Measurements from ENCODE around the gene PXDN. TPM values are rescaled to one million over a fixed set of nuclear protein-coding genes. Genes with fewer than 3 reads are reported as not detected.

PXDN gene
- total RNA-seq, 1 donor from 2014 or later, result 36.3 TPM

DNA sequence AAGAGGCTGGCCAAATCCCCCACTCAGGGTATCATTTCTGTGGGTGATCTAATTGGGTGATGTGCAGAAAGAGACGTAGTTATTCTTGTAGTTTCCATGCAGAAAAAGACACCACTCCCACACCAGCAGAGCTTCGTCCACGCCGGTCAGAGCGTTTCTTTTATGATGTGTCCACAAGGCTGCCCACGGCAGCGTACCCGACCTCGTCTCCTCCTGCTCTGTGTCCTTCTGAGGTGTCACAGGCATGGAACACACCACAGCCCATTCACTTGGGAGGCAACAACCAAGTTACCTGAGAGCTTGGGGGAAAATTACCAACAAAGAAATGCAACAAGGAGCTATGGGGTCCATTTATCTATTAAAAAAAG is 131.3 kb downstream of the PXDN start:
- Histone ChIP-seq H3K27ac (no peak overlapping the region), H3K9me3 (no peaks in the 10 kb centered on the region), H3K36me3 (no peaks in the 10 kb centered on the region), H3K4me1 (no peaks in the 10 kb centered on the region), H3K4me3 (no peak overlapping the region), H3K27me3 (ENCODE audit: low read depth) (no peaks in the 10 kb centered on the region)
- TF ChIP-seq, protein P1, sequence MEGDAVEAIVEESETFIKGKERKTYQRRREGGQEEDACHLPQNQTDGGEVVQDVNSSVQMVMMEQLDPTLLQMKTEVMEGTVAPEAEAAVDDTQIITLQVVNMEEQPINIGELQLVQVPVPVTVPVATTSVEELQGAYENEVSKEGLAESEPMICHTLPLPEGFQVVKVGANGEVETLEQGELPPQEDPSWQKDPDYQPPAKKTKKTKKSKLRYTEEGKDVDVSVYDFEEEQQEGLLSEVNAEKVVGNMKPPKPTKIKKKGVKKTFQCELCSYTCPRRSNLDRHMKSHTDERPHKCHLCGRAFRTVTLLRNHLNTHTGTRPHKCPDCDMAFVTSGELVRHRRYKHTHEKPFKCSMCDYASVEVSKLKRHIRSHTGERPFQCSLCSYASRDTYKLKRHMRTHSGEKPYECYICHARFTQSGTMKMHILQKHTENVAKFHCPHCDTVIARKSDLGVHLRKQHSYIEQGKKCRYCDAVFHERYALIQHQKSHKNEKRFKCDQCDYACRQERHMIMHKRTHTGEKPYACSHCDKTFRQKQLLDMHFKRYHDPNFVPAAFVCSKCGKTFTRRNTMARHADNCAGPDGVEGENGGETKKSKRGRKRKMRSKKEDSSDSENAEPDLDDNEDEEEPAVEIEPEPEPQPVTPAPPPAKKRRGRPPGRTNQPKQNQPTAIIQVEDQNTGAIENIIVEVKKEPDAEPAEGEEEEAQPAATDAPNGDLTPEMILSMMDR (IDR thresholded peaks at IDR 0.05), result no peak
- no peak for DNase-seq
- intact Hi-C loops (cut with DNase I), result no loop called here
- no peak for ATAC-seq

DNA sequence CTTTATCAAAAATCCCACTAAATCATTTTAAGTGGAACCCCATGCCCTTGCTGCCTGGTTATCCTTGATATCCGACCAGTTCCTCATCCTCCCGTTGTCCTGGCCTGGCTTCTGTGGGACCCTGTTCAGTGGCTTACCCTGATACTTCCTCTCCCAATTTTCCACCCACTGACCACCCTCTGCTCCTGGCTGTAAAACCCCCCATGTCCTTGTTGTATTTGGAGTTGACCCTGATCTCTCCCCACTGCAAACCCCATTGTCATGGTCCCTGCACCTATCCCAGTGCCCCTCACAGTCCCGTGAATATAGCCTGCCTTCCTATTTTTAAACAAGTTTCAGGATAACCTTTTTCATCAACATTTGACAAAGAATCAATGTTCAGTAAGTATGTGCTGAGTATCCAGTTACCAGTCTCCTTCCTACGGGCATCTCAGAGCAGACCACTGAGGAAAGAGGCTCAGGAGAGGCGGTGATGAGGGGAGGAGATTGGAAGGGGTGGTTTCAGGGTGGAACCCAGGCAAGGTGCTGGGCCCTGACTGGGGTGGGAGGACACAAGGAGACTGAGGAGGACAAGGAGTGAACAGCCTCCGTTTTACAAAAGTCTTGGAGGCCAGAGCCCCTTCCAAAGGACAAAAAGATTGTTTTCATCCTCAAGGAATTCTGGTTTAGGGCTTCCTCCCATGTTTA is 131.8 kb downstream of the PXDN start:
- no peaks in the 10 kb centered on the region for H3K4me1 ChIP-seq
- TF ChIP-seq, protein P1 (IDR thresholded peaks at IDR 0.05), result no peak
- no peaks in the 10 kb centered on the region for H3K27me3 ChIP-seq (ENCODE audit: low read depth)
- intact Hi-C loops (cut with DNase I), result no loop called here
- no peak overlapping the region for H3K4me3 ChIP-seq
- no peaks in the 10 kb centered on the region for H3K9me3 ChIP-seq
- ATAC-seq (no peak), DNase-seq (no peak)
- no peaks in the 10 kb centered on the region for H3K36me3 ChIP-seq
- H3K27ac ChIP-seq, result no peak overlapping the region

DNA sequence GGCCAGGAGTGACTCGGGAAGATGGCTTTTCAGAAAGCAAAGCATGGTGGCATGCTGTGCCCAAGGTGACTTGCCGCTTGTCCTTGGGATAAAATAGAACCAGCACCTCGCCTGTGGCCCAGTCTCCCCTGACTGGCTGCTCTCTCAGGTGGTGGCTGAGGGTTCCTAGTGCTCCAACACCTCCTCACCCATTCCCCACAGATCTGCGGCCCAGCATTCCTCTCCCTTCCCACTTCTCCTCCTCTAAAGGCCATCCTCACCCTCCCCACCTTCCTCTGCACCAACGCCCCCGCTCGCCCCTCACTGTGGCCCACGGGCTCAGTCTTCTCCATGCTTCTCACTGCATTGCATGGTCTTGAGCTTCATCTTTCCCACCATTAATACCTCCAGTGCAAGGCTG is 132.4 kb downstream of the PXDN start:
- Histone ChIP-seq H3K4me3 (no peak overlapping the region), H3K4me1 (no peaks in the 10 kb centered on the region), H3K9me3 (no peaks in the 10 kb centered on the region), H3K36me3 (no peaks in the 10 kb centered on the region), H3K27ac (no peak overlapping the region), H3K27me3 (ENCODE audit: low read depth) (no peaks in the 10 kb centered on the region)
- intact Hi-C loops (cut with DNase I), result no loop called here
- no peak for DNase-seq
- TF ChIP-seq, protein P1 (IDR thresholded peaks at IDR 0.05), result no peak
- ATAC-seq, result no peak

DNA sequence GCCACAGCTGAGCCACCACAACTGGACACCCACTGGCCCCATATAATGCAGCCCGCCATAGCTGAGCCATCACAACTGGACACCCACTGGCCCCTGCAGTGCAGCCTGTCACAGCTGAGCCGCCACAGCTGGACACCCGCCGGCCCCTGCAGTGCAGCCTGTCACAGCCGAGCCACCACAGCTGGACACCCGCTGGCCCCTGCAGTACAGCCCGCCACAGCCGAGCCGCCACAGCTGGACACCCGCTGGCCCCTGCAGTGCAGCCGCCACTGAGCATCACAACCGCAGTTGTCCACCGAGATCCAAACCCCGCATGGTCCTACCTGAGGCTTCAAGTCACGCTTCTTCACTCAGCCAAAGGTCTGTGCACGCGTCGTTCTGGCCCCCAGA is 134.2 kb downstream of the PXDN start:
- intact Hi-C loops (cut with DNase I), result no loop called here
- ATAC-seq, result no peak
- H3K9me3 ChIP-seq, result no peaks in the 10 kb centered on the region
- no peak overlapping the region for H3K4me3 ChIP-seq
- TF ChIP-seq, protein P1 (IDR thresholded peaks at IDR 0.05), result no peak
- peaks cover 18% of the 10 kb centered on the region for H3K4me1 ChIP-seq
- DNase-seq, result no peak
- no peaks in the 10 kb centered on the region for H3K36me3 ChIP-seq
- no peaks in the 10 kb centered on the region for H3K27me3 ChIP-seq (ENCODE audit: low read depth)
- H3K27ac ChIP-seq, result no peak overlapping the region

DNA sequence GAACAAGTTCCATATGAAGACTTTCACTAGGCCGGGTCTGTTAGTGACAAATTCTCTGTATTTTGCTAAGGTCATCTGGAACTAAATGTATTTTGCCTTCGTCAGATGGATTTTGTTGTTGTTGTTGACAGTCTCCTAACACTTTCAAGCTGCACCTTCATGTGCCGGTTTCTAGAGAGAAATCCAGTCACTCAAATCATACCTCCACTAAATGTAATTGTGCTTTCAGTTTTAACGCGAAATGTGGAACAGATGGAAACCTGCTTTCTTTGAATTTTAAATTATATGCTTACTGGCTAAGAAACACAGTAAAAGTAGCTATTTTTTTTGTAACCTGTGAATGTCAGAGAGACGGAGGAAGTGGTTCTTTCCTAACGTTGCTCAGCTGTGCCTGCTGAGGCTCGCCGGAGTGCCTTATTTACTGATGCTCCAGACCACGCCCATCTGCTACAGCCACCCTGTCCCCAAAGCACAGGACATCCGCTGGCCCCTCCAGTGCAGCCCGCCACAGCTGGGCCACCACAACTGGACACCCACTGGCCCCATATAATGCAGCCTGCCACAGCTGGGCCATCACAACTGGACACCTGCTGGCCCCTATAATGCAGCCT is 134.7 kb downstream of the PXDN start:
- Histone ChIP-seq H3K27ac (no peak overlapping the region), H3K4me1 (peaks cover 23% of the 10 kb centered on the region), H3K36me3 (no peaks in the 10 kb centered on the region), H3K27me3 (ENCODE audit: low read depth) (no peaks in the 10 kb centered on the region), H3K9me3 (no peaks in the 10 kb centered on the region), H3K4me3 (no peak overlapping the region)
- TF ChIP-seq, protein P1 (IDR thresholded peaks at IDR 0.05), result no peak
- intact Hi-C loops (cut with DNase I), result no loop called here
- ATAC-seq, result no peak
- no peak for DNase-seq

Measured in lower lobe of right lung (tissue), 2 donors.